ENCODE data around the gene SSH2.

DNA sequence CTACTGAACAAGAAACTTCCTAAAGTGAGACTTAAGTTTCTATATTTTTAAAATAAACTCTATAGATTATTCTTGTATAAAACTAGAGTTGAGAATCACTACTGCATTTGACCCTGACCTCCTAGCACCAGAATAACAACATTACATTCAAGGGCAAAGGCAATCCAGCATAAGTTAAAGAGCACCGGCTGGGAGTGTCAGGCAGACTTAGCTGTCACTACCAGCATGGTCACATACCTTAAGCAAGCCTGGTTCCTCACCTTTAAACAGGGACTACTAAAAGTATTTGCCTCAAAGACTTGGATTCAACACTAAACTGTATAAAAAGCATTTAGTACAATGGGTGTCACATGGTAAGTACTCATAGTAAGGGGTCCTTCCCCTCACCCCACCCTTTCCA is 90.4 kb downstream of the SSH2 start:
- TF ChIP-seq, protein P1, sequence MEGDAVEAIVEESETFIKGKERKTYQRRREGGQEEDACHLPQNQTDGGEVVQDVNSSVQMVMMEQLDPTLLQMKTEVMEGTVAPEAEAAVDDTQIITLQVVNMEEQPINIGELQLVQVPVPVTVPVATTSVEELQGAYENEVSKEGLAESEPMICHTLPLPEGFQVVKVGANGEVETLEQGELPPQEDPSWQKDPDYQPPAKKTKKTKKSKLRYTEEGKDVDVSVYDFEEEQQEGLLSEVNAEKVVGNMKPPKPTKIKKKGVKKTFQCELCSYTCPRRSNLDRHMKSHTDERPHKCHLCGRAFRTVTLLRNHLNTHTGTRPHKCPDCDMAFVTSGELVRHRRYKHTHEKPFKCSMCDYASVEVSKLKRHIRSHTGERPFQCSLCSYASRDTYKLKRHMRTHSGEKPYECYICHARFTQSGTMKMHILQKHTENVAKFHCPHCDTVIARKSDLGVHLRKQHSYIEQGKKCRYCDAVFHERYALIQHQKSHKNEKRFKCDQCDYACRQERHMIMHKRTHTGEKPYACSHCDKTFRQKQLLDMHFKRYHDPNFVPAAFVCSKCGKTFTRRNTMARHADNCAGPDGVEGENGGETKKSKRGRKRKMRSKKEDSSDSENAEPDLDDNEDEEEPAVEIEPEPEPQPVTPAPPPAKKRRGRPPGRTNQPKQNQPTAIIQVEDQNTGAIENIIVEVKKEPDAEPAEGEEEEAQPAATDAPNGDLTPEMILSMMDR (IDR thresholded peaks at IDR 0.05), result no peak
- TF ChIP-seq EP300 (IDR thresholded peaks at IDR 0.05), result no peak
